ENCODE data around the gene RAP1A. TPM values are rescaled to one million over a fixed set of nuclear protein-coding genes. Genes with fewer than 3 reads are reported as not detected.

RAP1A gene
- total RNA-seq, 2 donors from 2014 or later = 109 to 112 TPM

GRCh38 chr1:111725192-111725591, 105.6 kb downstream of the RAP1A start:
- Mint-ChIP-seq H3K4me3 (no peak overlapping the region), H3K27me3 (no peaks in the 10 kb centered on the region), H3K4me1 (peaks cover 41% of the 10 kb centered on the region), H3K36me3 (ENCODE audit: low read depth) (peaks cover 2% of the 10 kb centered on the region), H3K27ac (peak overlapping the region; percentile 97)
- no peaks in the 10 kb centered on the region for H3K9me3 ChIP-seq (ENCODE audit: control insufficient read depth, low read length, poor library complexity, severe bottlenecking)
- ATAC-seq (no peak), DNase-seq (no peak)

GRCh38 chr1:111727056-111727455, 107.5 kb downstream of the RAP1A start:
- Mint-ChIP-seq H3K27ac (peak overlapping the region; percentile 97), H3K36me3 (ENCODE audit: low read depth) (peaks cover 6% of the 10 kb centered on the region), H3K27me3 (no peaks in the 10 kb centered on the region), H3K4me1 (peaks cover 29% of the 10 kb centered on the region), H3K4me3 (no peak overlapping the region)
- H3K9me3 ChIP-seq (ENCODE audit: control insufficient read depth, low read length, poor library complexity, severe bottlenecking) = no peaks in the 10 kb centered on the region
- no peak for ATAC-seq
- DNase-seq = no peak

- Mint-ChIP-seq H3K4me1 (peaks cover 19% of the 10 kb centered on the region), H3K27ac (peak overlapping the region; percentile 62), H3K27me3 (no peaks in the 10 kb centered on the region), H3K4me3 (no peak overlapping the region), H3K36me3 (ENCODE audit: low read depth) (peaks cover 6% of the 10 kb centered on the region)
- no peak for ATAC-seq
- H3K9me3 ChIP-seq (ENCODE audit: control insufficient read depth, low read length, poor library complexity, severe bottlenecking) = no peaks in the 10 kb centered on the region
- DNase-seq = no peak
Measured at GRCh38 chr1:111729271-111729921, 109.8 kb downstream of the RAP1A start.

GRCh38 chr1:111729946-111730681, 110.5 kb downstream of the RAP1A start:
- DNase-seq = no peak
- Mint-ChIP-seq H3K36me3 (ENCODE audit: low read depth) (peaks cover 6% of the 10 kb centered on the region), H3K4me3 (no peak overlapping the region), H3K27me3 (no peaks in the 10 kb centered on the region), H3K27ac (peak overlapping the region; percentile 62), H3K4me1 (peaks cover 13% of the 10 kb centered on the region)
- H3K9me3 ChIP-seq (ENCODE audit: control insufficient read depth, low read length, poor library complexity, severe bottlenecking) = no peaks in the 10 kb centered on the region
- no peak for ATAC-seq

GRCh38 chr1:111730706-111731105, 111.1 kb downstream of the RAP1A start:
- DNase-seq (no peak), ATAC-seq (no peak)
- H3K9me3 ChIP-seq (ENCODE audit: control insufficient read depth, low read length, poor library complexity, severe bottlenecking) = no peaks in the 10 kb centered on the region
- Mint-ChIP-seq H3K4me3 (no peak overlapping the region), H3K36me3 (ENCODE audit: low read depth) (peaks cover 6% of the 10 kb centered on the region), H3K4me1 (peaks cover 11% of the 10 kb centered on the region), H3K27ac (no peak overlapping the region), H3K27me3 (no peaks in the 10 kb centered on the region)

- ATAC-seq (no peak), DNase-seq (no peak)
- no peaks in the 10 kb centered on the region for H3K27me3 Mint-ChIP-seq
- peak overlapping the region; percentile 14 for H3K27ac Mint-ChIP-seq
- no peak overlapping the region for H3K4me3 Mint-ChIP-seq
- no peaks in the 10 kb centered on the region for H3K9me3 ChIP-seq (ENCODE audit: control insufficient read depth, low read length, poor library complexity, severe bottlenecking)
- peaks cover 6% of the 10 kb centered on the region for H3K36me3 Mint-ChIP-seq (ENCODE audit: low read depth)
- peaks cover 11% of the 10 kb centered on the region for H3K4me1 Mint-ChIP-seq
Measured at GRCh38 chr1:111731956-111732355, 112.4 kb downstream of the RAP1A start.

GRCh38 chr1:111732718-111733117, 113.1 kb downstream of the RAP1A start:
- H3K36me3 Mint-ChIP-seq (ENCODE audit: low read depth) = peaks cover 6% of the 10 kb centered on the region
- H3K4me1 Mint-ChIP-seq = peaks cover 13% of the 10 kb centered on the region
- ATAC-seq (no peak), DNase-seq (no peak)
- peak overlapping the region; percentile 88 for H3K27ac Mint-ChIP-seq
- H3K4me3 Mint-ChIP-seq = no peak overlapping the region
- H3K27me3 Mint-ChIP-seq = peaks cover 6% of the 10 kb centered on the region
- no peaks in the 10 kb centered on the region for H3K9me3 ChIP-seq (ENCODE audit: control insufficient read depth, low read length, poor library complexity, severe bottlenecking)

GRCh38 chr1:111733183-111733991, 113.8 kb downstream of the RAP1A start:
- Mint-ChIP-seq H3K27ac (peak overlapping the region; percentile 88), H3K4me3 (no peak overlapping the region), H3K4me1 (peaks cover 17% of the 10 kb centered on the region), H3K27me3 (peaks cover 9% of the 10 kb centered on the region), H3K36me3 (ENCODE audit: low read depth) (peaks cover 6% of the 10 kb centered on the region)
- H3K9me3 ChIP-seq (ENCODE audit: control insufficient read depth, low read length, poor library complexity, severe bottlenecking) = no peaks in the 10 kb centered on the region
- ATAC-seq (peak; percentile 54), DNase-seq (no peak)

- Mint-ChIP-seq H3K36me3 (ENCODE audit: low read depth) (peaks cover 8% of the 10 kb centered on the region), H3K27me3 (peaks cover 9% of the 10 kb centered on the region), H3K27ac (no peak overlapping the region), H3K4me3 (no peak overlapping the region), H3K4me1 (peaks cover 21% of the 10 kb centered on the region)
- ATAC-seq (no peak), DNase-seq (no peak)
- no peaks in the 10 kb centered on the region for H3K9me3 ChIP-seq (ENCODE audit: control insufficient read depth, low read length, poor library complexity, severe bottlenecking)
Measured at GRCh38 chr1:111733992-111734341, 114.4 kb downstream of the RAP1A start.

- no peak for DNase-seq
- H3K27ac Mint-ChIP-seq = no peak overlapping the region
- ATAC-seq = no peak
- peaks cover 8% of the 10 kb centered on the region for H3K36me3 Mint-ChIP-seq (ENCODE audit: low read depth)
- H3K27me3 Mint-ChIP-seq = peaks cover 9% of the 10 kb centered on the region
- H3K4me3 Mint-ChIP-seq = no peak overlapping the region
- H3K9me3 ChIP-seq (ENCODE audit: control insufficient read depth, low read length, poor library complexity, severe bottlenecking) = no peaks in the 10 kb centered on the region
- H3K4me1 Mint-ChIP-seq = peaks cover 21% of the 10 kb centered on the region
Measured at GRCh38 chr1:111734426-111734825, 114.8 kb downstream of the RAP1A start.

- no peak for ATAC-seq
- DNase-seq = no peak
- Mint-ChIP-seq H3K36me3 (ENCODE audit: low read depth) (peaks cover 8% of the 10 kb centered on the region), H3K27me3 (peaks cover 13% of the 10 kb centered on the region), H3K27ac (no peak overlapping the region), H3K4me1 (peaks cover 22% of the 10 kb centered on the region), H3K4me3 (no peak overlapping the region)
- H3K9me3 ChIP-seq (ENCODE audit: control insufficient read depth, low read length, poor library complexity, severe bottlenecking) = no peaks in the 10 kb centered on the region
Measured at GRCh38 chr1:111734856-111735255, 115.3 kb downstream of the RAP1A start.

- H3K27me3 Mint-ChIP-seq = peaks cover 15% of the 10 kb centered on the region
- peaks cover 6% of the 10 kb centered on the region for H3K36me3 Mint-ChIP-seq (ENCODE audit: low read depth)
- H3K4me1 Mint-ChIP-seq = peaks cover 24% of the 10 kb centered on the region
- no peaks in the 10 kb centered on the region for H3K9me3 ChIP-seq (ENCODE audit: control insufficient read depth, low read length, poor library complexity, severe bottlenecking)
- H3K27ac Mint-ChIP-seq = no peak overlapping the region
- ATAC-seq (no peak), DNase-seq (no peak)
- H3K4me3 Mint-ChIP-seq = no peak overlapping the region
Measured at GRCh38 chr1:111735321-111735720, 115.7 kb downstream of the RAP1A start.

GRCh38 chr1:111735858-111736544, 116.4 kb downstream of the RAP1A start:
- no peaks in the 10 kb centered on the region for H3K9me3 ChIP-seq (ENCODE audit: control insufficient read depth, low read length, poor library complexity, severe bottlenecking)
- Mint-ChIP-seq H3K27ac (no peak overlapping the region), H3K4me1 (peaks cover 26% of the 10 kb centered on the region), H3K36me3 (ENCODE audit: low read depth) (peaks cover 3% of the 10 kb centered on the region), H3K27me3 (peaks cover 17% of the 10 kb centered on the region), H3K4me3 (no peak overlapping the region)
- DNase-seq = no peak
- no peak for ATAC-seq
